ENCODE data around the gene BTNL9. TPM values are rescaled to one million over a fixed set of nuclear protein-coding genes. Genes with fewer than 3 reads are reported as not detected.

The BTNL9 gene
- total and polyA plus RNA-seq, 2 of the 8 experiments (the other 6 are each of a cell fraction or from before 2014, with no cell fraction given) = 0.23 to 0.89 TPM

GRCh38 chr5:181039471-181039870 lies 595 bp upstream of the BTNL9 start:
- ChIA-PET POLR2A (ENCODE audit: partially characterized antibody) (interaction anchor here (1.8 kb wide), 1 partner anchor 12 kb away, joined by 4 read pairs; no protein-coding TSS in a partner anchor), CTCF (ENCODE audit: partially characterized antibody) (interaction anchor here (0.5 to 1.4 kb wide), 2 partner anchors 9 to 152 kb away, joined by 3 to 4 read pairs; no protein-coding TSS in a partner anchor)
- Histone ChIP-seq H3K27me3 (replicated peaks in 1 of 4; ENCODE audit: control insufficient read depth in 3 of 4, extremely low read depth in 1 of 4, insufficient read depth in 3 of 4, low read length in 3 of 4) (no peaks in the 10 kb centered on the region; a peak in 1 of 7 replicates), H3K9ac (replicated peaks in 1 of 4; ENCODE audit: extremely low read depth in 1 of 4, low read depth in 3 of 4, low read length in 3 of 4) (no peak overlapping the region), H3K79me2 (ENCODE audit: control insufficient read depth in 1 of 2, insufficient read depth in 2 of 2, low read length in 2 of 2) (no peaks in the 10 kb centered on the region), H3K4me3 (ENCODE audit: extremely low read depth in 1 of 4, insufficient read depth in 2 of 4, low read depth in 3 of 4, low read length in 4 of 4) (no peak overlapping the region), H3K4me1 (replicated peaks in 1 of 4; ENCODE audit: control insufficient read depth in 3 of 4, insufficient read depth in 4 of 4, low read length in 3 of 4) (peaks cover 0 to 13% (median 8%) of the 10 kb centered on the region in 4 experiments; a peak in 5 of 7 replicates), H4K20me1 (replicated peaks in 1 of 2; ENCODE audit: control insufficient read depth in 1 of 2, insufficient read depth in 2 of 2, low read length in 2 of 2) (no peaks in the 10 kb centered on the region), H3K23ac (ENCODE audit: insufficient read length) (no peak overlapping the region), H4K5ac (ENCODE audit: insufficient read length, low read depth, low read length) (no peak overlapping the region), H3K79me1 (ENCODE audit: low read depth, low read length) (no peaks in the 10 kb centered on the region), H2BK20ac (ENCODE audit: low read length) (no peak overlapping the region), H2AFZ (ENCODE audit: low read length) (no peak overlapping the region), H3K9me3 (ENCODE audit: insufficient read depth in 2 of 2, low read depth in 1 of 2, low read length in 1 of 2) (peaks cover 2 to 4% of the 10 kb centered on the region in 2 experiments; a peak in 2 of 4 replicates), H3K14ac (ENCODE audit: insufficient read length) (no peak overlapping the region), H3K27ac (ENCODE audit: low read depth, low read length) (no peak overlapping the region), H3K4me2 (ENCODE audit: insufficient read depth in 1 of 2, low read depth in 2 of 2, low read length in 2 of 2) (no peak overlapping the region), H2BK120ac (replicated peaks; ENCODE audit: low read depth, low read length) (no peak overlapping the region), H3K36me3 (ENCODE audit: control insufficient read depth in 2 of 4, insufficient read depth in 4 of 4, low read length in 3 of 4) (no peaks in the 10 kb centered on the region), H4K91ac (replicated peaks; ENCODE audit: insufficient read length, low read length) (no peak overlapping the region), H2BK12ac (ENCODE audit: low read depth, low read length) (no peak overlapping the region), H2BK15ac (ENCODE audit: low read length) (no peak overlapping the region), H3K23me2 (ENCODE audit: low read depth, low read length) (no peaks in the 10 kb centered on the region), H2AK5ac (ENCODE audit: low read depth, low read length) (no peak overlapping the region), H3K18ac (ENCODE audit: extremely low read depth, low read length) (no peak overlapping the region), H2BK5ac (ENCODE audit: low read depth, low read length) (no peak overlapping the region), H3K56ac (replicated peaks; ENCODE audit: insufficient read length, low read depth, low read length) (no peak overlapping the region), H4K8ac (ENCODE audit: extremely low read depth, insufficient read depth, low read length) (no peak overlapping the region), H3K4ac (replicated peaks; ENCODE audit: insufficient read length, low read depth, low read length) (no peak overlapping the region)
- TF ChIP-seq FOSL1 (IDR thresholded peaks at IDR 0.05; ENCODE audit: insufficient read depth, low read depth, low read length) (no peak), CBX8 (IDR thresholded peaks at IDR 0.05; ENCODE audit: borderline replicate concordance, low read depth, low read length) (no peak), SAP30 (IDR thresholded peaks at IDR 0.05; ENCODE audit: insufficient read depth, insufficient replicate concordance, low read length) (no peak), SP2 (IDR thresholded peaks at IDR 0.05; ENCODE audit: low read length) (no peak), RXRA (IDR thresholded peaks at IDR 0.05; ENCODE audit: insufficient read depth, low read depth, low read length) (no peak), SP4 (IDR thresholded peaks at IDR 0.05; ENCODE audit: low read length) (no peak)
- FAIRE-seq (no peak), DNase-seq (ENCODE audit: low read depth in 1 of 2, low spot score in 2 of 2) (no peak)
- 89% methylated on average over 8 of the region's 8 CpGs; no CpG with 5 or more reads in 1 of the 2 experiments for WGBS, 2 experiments (ENCODE audit: extremely low coverage in 1 of 2, insufficient coverage in 1 of 2, insufficient read length in 1 of 2, insufficient replicate concordance in 2 of 2, low coverage in 1 of 2, low lambda C conversion rate in 2 of 2, missing lambda C conversion rate in 1 of 2)
